ENCODE results near the gene PNLDC1. TPM values are rescaled to one million over a fixed set of nuclear protein-coding genes. Genes with fewer than 3 reads are reported as not detected.

Gene PNLDC1
- total and polyA plus RNA-seq, 9 of the 15 experiments (the other 6 are each of a cell fraction or from before 2014, with no cell fraction given) = 0.12 TPM; not detected in 8

- 0 out of 2 replicates have a peak, but pooled peaks have one; percentile 0 for TF ChIP-seq TEAD4 (IDR thresholded peaks at IDR 0.05; ENCODE audit: low read length)
- TF ChIP-seq TEAD4 (CRISPR knock-in tag; IDR thresholded peaks at IDR 0.05; ENCODE audit: borderline replicate concordance) = no peak
- peak; percentile 73 to 85; a peak in 2 of 4 replicates for TF ChIP-seq SIN3A (IDR thresholded peaks at IDR 0.05; ENCODE audit: borderline replicate concordance in 2 of 2, control insufficient read depth in 1 of 2, low read depth in 2 of 2, low read length in 2 of 2)
- TF ChIP-seq ZNF695 (CRISPR knock-in tag; IDR thresholded peaks at IDR 0.05) = no peak
- TF ChIP-seq, protein P1, sequence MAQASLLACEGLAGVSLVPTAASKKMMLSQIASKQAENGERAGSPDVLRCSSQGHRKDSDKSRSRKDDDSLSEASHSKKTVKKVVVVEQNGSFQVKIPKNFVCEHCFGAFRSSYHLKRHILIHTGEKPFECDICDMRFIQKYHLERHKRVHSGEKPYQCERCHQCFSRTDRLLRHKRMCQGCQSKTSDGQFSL (CRISPR knock-in tag; IDR thresholded peaks at IDR 0.05) = 0 out of 2 replicates have a peak, but pooled peaks have one; percentile 26
- TF ChIP-seq, protein P1 (tag; IDR thresholded peaks at IDR 0.05) = no peak
- peak; percentile 93 for TF ChIP-seq CHD1 (IDR thresholded peaks at IDR 0.05; ENCODE audit: low read length)
- TF ChIP-seq NR3C1 (CRISPR knock-in tag; IDR thresholded peaks at IDR 0.05) = peak; percentile 47
- TF ChIP-seq, protein P2, sequence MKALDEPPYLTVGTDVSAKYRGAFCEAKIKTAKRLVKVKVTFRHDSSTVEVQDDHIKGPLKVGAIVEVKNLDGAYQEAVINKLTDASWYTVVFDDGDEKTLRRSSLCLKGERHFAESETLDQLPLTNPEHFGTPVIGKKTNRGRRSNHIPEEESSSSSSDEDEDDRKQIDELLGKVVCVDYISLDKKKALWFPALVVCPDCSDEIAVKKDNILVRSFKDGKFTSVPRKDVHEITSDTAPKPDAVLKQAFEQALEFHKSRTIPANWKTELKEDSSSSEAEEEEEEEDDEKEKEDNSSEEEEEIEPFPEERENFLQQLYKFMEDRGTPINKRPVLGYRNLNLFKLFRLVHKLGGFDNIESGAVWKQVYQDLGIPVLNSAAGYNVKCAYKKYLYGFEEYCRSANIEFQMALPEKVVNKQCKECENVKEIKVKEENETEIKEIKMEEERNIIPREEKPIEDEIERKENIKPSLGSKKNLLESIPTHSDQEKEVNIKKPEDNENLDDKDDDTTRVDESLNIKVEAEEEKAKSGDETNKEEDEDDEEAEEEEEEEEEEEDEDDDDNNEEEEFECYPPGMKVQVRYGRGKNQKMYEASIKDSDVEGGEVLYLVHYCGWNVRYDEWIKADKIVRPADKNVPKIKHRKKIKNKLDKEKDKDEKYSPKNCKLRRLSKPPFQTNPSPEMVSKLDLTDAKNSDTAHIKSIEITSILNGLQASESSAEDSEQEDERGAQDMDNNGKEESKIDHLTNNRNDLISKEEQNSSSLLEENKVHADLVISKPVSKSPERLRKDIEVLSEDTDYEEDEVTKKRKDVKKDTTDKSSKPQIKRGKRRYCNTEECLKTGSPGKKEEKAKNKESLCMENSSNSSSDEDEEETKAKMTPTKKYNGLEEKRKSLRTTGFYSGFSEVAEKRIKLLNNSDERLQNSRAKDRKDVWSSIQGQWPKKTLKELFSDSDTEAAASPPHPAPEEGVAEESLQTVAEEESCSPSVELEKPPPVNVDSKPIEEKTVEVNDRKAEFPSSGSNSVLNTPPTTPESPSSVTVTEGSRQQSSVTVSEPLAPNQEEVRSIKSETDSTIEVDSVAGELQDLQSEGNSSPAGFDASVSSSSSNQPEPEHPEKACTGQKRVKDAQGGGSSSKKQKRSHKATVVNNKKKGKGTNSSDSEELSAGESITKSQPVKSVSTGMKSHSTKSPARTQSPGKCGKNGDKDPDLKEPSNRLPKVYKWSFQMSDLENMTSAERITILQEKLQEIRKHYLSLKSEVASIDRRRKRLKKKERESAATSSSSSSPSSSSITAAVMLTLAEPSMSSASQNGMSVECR (CRISPR knock-in tag; IDR thresholded peaks at IDR 0.05) = peak; percentile 55; the same call in 1 of the 2 replicates
- TF ChIP-seq LCOR (CRISPR knock-in tag; IDR thresholded peaks at IDR 0.05) = 0 out of 2 replicates have a peak, but pooled peaks have one; percentile 28
- 0 out of 2 replicates have a peak, but pooled peaks have one; percentile 53 for TF ChIP-seq SRSF3 (IDR thresholded peaks at IDR 0.05; ENCODE audit: insufficient read depth, low read length)
- TF ChIP-seq PCBP1 (IDR thresholded peaks at IDR 0.05; ENCODE audit: low read depth, low read length, poor library complexity, severe bottlenecking) = no peak
- no peak for TF ChIP-seq TBL1XR1 (IDR thresholded peaks at IDR 0.05; ENCODE audit: low read length in 2 of 2)
- no peak for TF ChIP-seq SIRT6 (IDR thresholded peaks at IDR 0.05; ENCODE audit: low read depth, low read length)
- TF ChIP-seq PHTF2 (CRISPR knock-in tag; IDR thresholded peaks at IDR 0.05) = peak; percentile 80; the same call in 1 of the 2 replicates
- TF ChIP-seq CXXC5 (CRISPR knock-in tag; IDR thresholded peaks at IDR 0.05) = peak; percentile 35
- TF ChIP-seq SAP30 (IDR thresholded peaks at IDR 0.05; ENCODE audit: borderline replicate concordance, insufficient read depth, low read depth, low read length, poor library complexity, severe bottlenecking) = peak; percentile 87
- TF ChIP-seq GATA2 (CRISPR knock-in tag; IDR thresholded peaks at IDR 0.05) = 0 out of 2 replicates have a peak, but pooled peaks have one; percentile 7
- no peak for TF ChIP-seq TAF1 (IDR thresholded peaks at IDR 0.05; ENCODE audit: control insufficient read depth, extremely low read depth, insufficient read depth, low read length, severe bottlenecking)
Measured at GRCh38 chr6:159788753-159789376, 11.2 kb upstream of the PNLDC1 start (continued).
